Kidney (tissue), 14 donors: ENCODE measurements around the gene ECE1. TPM values are rescaled to one million over a fixed set of nuclear protein-coding genes. Genes with fewer than 3 reads are reported as not detected.

Source experiments
- DNase-seq, 5 donors: peaks; one replicate each; pipeline ENCODE4 v3.0.0-alpha.2; 2013 to 2020
- FAIRE-seq: peaks from 2 replicates; lab custom pipeline; 2012; peaks lifted over from hg19 to GRCh38; lab: Jason Lieb, UNC
- H3K27ac ChIP-seq, 2 donors: one replicate each; pipeline ENCODE4 v1.7.0; 2013; ENCODE audit warnings: low read depth in 2 of 2, low read length in 2 of 2, inconsistent platforms in 1 of 2
- H3K27me3 ChIP-seq: one replicate; pipeline ENCODE4 v1.7.1; 2013; ENCODE audit warnings: low read length, inconsistent platforms; ENCODE audit not compliant: control insufficient read depth, insufficient read depth
- H3K36me3 ChIP-seq, 3 donors: one replicate each; pipeline versions ENCODE4 v1.7.0 to v1.7.1; 2013; ENCODE audit warnings: low read length in 3 of 3, control low read depth in 1 of 3, inconsistent platforms in 1 of 3; ENCODE audit not compliant: insufficient read depth in 3 of 3, control insufficient read depth in 2 of 3
- H3K4me1 ChIP-seq, 3 donors: one replicate each; pipeline versions ENCODE4 v1.7.0 to v1.7.1; 2013; ENCODE audit warnings: low read length in 3 of 3, inconsistent platforms in 1 of 3, low read depth in 1 of 3; ENCODE audit not compliant: control insufficient read depth in 2 of 3, insufficient read depth in 2 of 3
- H3K4me3 ChIP-seq, 3 donors: one replicate each; pipeline versions ENCODE4 v1.7.0 to v1.8.1; 2013; ENCODE audit warnings: low read length in 3 of 3, control low read depth in 1 of 3, inconsistent platforms in 1 of 3
- H3K9ac ChIP-seq, 3 donors: one replicate each; pipeline versions ENCODE4 v1.7.0 to v1.7.1; 2013; ENCODE audit warnings: low read length in 3 of 3, control low read depth in 1 of 3, inconsistent platforms in 1 of 3
- H3K9me3 ChIP-seq, 3 donors: one replicate each; pipeline versions ENCODE4 v1.7.0 to v1.7.1; 2013; ENCODE audit warnings: low read length in 3 of 3, control low read depth in 1 of 3, inconsistent platforms in 1 of 3; ENCODE audit not compliant: control insufficient read depth in 2 of 3, insufficient read depth in 1 of 3
- intact Hi-C: fragments of 100-400 bp; cut with DNase I; formaldehyde crosslinking; loops from one replicate; pipeline ENCODE4 v1.11.1; 2022
- polyA plus RNA-seq: library from polyadenylated mRNA; stranded (reverse); fragments of 350-450 nt; fragmentation: Illumina TruSeq; extraction: RNeasy Lipid Tissue Mini Kit (QIAGEN cat#74804); gene quantifications from one replicate; pipeline ENCODE4 v1.2.3, GENCODE V29; 2014; ENCODE audit warnings: low read depth, low replicate concordance; ENCODE audit not compliant: insufficient read depth
- total RNA-seq: library from RNA; stranded (reverse); fragmentation: NEBNext Ultra II Directional; extraction: Animal tissue kit (Norgen Biotek cat#: 25700); gene quantifications from one replicate; pipeline ENCODE4 v1.2.1, GENCODE V29; 2021
- TF ChIP-seq, protein P1 (sequence below): IDR thresholded peaks from 3 replicates; pipeline ENCODE4 v1.5.1; 2012; ENCODE audit warnings: mild to moderate bottlenecking, moderate library complexity, borderline replicate concordance; ENCODE audit not compliant: insufficient read depth; ENCODE audit errors: extremely low read depth
- donor health status: control.
- donor health status: control.
- donor health status: control.
- donor health status: control.
- donor health status: control.
- donor health status: DM: yes; HTN: yes; CAD: no.
- donor health status: Normal renal cell carcinoma (clear cell type).

Gene ECE1
- total and polyA plus RNA-seq, 2 donors from 2014 or later, result 30.8 to 128 TPM

GRCh38 chr1:21305155-21305899, 15.1 kb upstream of the ECE1 start:
- Histone ChIP-seq H3K36me3 (no peaks in the 10 kb centered on the region), H3K4me3 (no peak overlapping the region), H3K27me3 (no peaks in the 10 kb centered on the region), H3K9me3 (no peaks in the 10 kb centered on the region), H3K9ac (no peak overlapping the region), H3K4me1 (peaks cover 0 to 7% (median 0%) of the 10 kb centered on the region in 3 donors), H3K27ac (no peak overlapping the region)
- intact Hi-C loops, result no loop called here
- DNase-seq (no peak), FAIRE-seq (no peak)
- TF ChIP-seq, protein P1, sequence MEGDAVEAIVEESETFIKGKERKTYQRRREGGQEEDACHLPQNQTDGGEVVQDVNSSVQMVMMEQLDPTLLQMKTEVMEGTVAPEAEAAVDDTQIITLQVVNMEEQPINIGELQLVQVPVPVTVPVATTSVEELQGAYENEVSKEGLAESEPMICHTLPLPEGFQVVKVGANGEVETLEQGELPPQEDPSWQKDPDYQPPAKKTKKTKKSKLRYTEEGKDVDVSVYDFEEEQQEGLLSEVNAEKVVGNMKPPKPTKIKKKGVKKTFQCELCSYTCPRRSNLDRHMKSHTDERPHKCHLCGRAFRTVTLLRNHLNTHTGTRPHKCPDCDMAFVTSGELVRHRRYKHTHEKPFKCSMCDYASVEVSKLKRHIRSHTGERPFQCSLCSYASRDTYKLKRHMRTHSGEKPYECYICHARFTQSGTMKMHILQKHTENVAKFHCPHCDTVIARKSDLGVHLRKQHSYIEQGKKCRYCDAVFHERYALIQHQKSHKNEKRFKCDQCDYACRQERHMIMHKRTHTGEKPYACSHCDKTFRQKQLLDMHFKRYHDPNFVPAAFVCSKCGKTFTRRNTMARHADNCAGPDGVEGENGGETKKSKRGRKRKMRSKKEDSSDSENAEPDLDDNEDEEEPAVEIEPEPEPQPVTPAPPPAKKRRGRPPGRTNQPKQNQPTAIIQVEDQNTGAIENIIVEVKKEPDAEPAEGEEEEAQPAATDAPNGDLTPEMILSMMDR, result no peak

- Histone ChIP-seq H3K9me3 (no peaks in the 10 kb centered on the region), H3K9ac (no peak overlapping the region), H3K36me3 (no peaks in the 10 kb centered on the region), H3K4me1 (peaks cover 0 to 7% (median 3%) of the 10 kb centered on the region in 3 donors), H3K27ac (no peak overlapping the region), H3K4me3 (no peak overlapping the region), H3K27me3 (no peaks in the 10 kb centered on the region)
- intact Hi-C loops, result no loop called here
- DNase-seq (no peak), FAIRE-seq (no peak)
- TF ChIP-seq, protein P1, result no peak
Measured at GRCh38 chr1:21304488-21304887, 14.2 kb upstream of the ECE1 start.

- no peak overlapping the region for H3K4me3 ChIP-seq
Measured at GRCh38 chr1:21302747-21303715, 12.8 kb upstream of the ECE1 start.

More at GRCh38 chr1:21302747-21303715, 12.8 kb upstream of the ECE1 start:
- no peak for DNase-seq
- H3K9ac ChIP-seq, result no peak overlapping the region
- TF ChIP-seq, protein P1, result no peak
- H3K27me3 ChIP-seq, result no peaks in the 10 kb centered on the region
- H3K27ac ChIP-seq, result no peak overlapping the region
- FAIRE-seq, result no peak
- H3K4me1 ChIP-seq, result peaks cover 0 to 3% (median 0%) of the 10 kb centered on the region in 3 donors
- no peaks in the 10 kb centered on the region for H3K9me3 ChIP-seq
- no peaks in the 10 kb centered on the region for H3K36me3 ChIP-seq
- intact Hi-C loops, result no loop called here
